PC-9 (cell line): ENCODE measurements around the gene MYCL. TPM values are rescaled to one million over a fixed set of nuclear protein-coding genes. Genes with fewer than 3 reads are reported as not detected.

ENCODE experiments used
- BruUV-seq: library from RNA; stranded (reverse); fragments of 400-500 nt; replicated peaks from 2 replicates; lab custom pipeline; 2021; lab: Mats Ljungman, UMichigan
- CTCF ChIA-PET: fragments of 300-600 bp; sonication (Branson Sonifier 250); formaldehyde crosslinking; loops from one replicate; lab custom pipeline; 2022; ENCODE audit warnings: antibody characterized with exemption; lab: Charles Lee
- POLR2A ChIA-PET: fragments of 300-600 bp; sonication (Branson Sonifier 250); formaldehyde crosslinking; loops from one replicate; lab custom pipeline; 2022; ENCODE audit warnings: antibody characterized with exemption; ENCODE audit not compliant: unreplicated experiment; lab: Charles Lee
- DNase-seq, 2 experiments: peaks; one replicate each; pipeline versions ENCODE4 v3.0.0 to v3.0.0-alpha.2; 2015 to 2022; ENCODE audit warnings: mixed read lengths in 1 of 2
- H2AFZ ChIP-seq: fragments of 200-600 bp; sonication (generic); 2 replicates; pipeline ENCODE4 v1.8.1; 2017; ENCODE audit warnings: antibody characterized with exemption
- H3F3A ChIP-seq: fragments of 200-600 bp; sonication (generic); 2 replicates; pipeline ENCODE4 v1.8.1; 2017; ENCODE audit warnings: antibody characterized with exemption, mild to moderate bottlenecking, low read depth; ENCODE audit not compliant: insufficient read depth
- H3K27ac ChIP-seq: fragments of 200-600 bp; sonication (generic); 2 replicates; pipeline ENCODE4 v1.6.1; 2016; ENCODE audit warnings: mixed run types
- H3K27me3 ChIP-seq: fragments of 200-600 bp; sonication (generic); 2 replicates; pipeline ENCODE4 v1.6.1; 2016; ENCODE audit warnings: low read depth, mixed run types; ENCODE audit not compliant: insufficient read depth
- H3K36me3 ChIP-seq: fragments of 200-600 bp; sonication (generic); 2 replicates; pipeline ENCODE4 v1.6.1; 2016; ENCODE audit warnings: low read depth, mixed run types
- H3K4me1 ChIP-seq: fragments of 200-600 bp; sonication (generic); replicated peaks from 2 replicates; pipeline ENCODE4 v1.6.1; 2016; ENCODE audit warnings: mixed run types; ENCODE audit not compliant: insufficient read depth
- H3K4me2 ChIP-seq: fragments of 200-600 bp; sonication (generic); 2 replicates; pipeline ENCODE4 v1.6.1; 2017; ENCODE audit warnings: mixed run types
- H3K4me3 ChIP-seq: fragments of 200-600 bp; sonication (generic); 2 replicates; pipeline ENCODE4 v1.6.1; 2016; ENCODE audit warnings: mixed run types
- H3K79me2 ChIP-seq: fragments of 200-600 bp; sonication (generic); 2 replicates; pipeline ENCODE4 v1.6.1; 2017; ENCODE audit warnings: low read depth, mixed run types
- H3K9me2 ChIP-seq: fragments of 200-600 bp; sonication (generic); 2 replicates; pipeline ENCODE4 v1.8.1; 2017; ENCODE audit warnings: mild to moderate bottlenecking; ENCODE audit not compliant: insufficient read depth
- H3K9me3 ChIP-seq: fragments of 200-600 bp; sonication (generic); 2 replicates; pipeline ENCODE4 v1.8.1; 2016; ENCODE audit warnings: low read depth; ENCODE audit not compliant: insufficient read depth
- H4K20me1 ChIP-seq: fragments of 200-600 bp; sonication (generic); 2 replicates; pipeline ENCODE4 v1.8.1; 2017; ENCODE audit not compliant: insufficient read depth
- EZH2 ChIP-seq: fragments of 200-600 bp; sonication (generic); IDR thresholded peaks from 2 replicates; pipeline ENCODE4 v1.8.0; 2017; ENCODE audit warnings: antibody characterized with exemption, low read depth
- intact Hi-C: fragments of 100-400 bp; cut with micrococcal nuclease; formaldehyde crosslinking; loops from one replicate; pipeline ENCODE4 v1.10.0; 2022; ENCODE audit not compliant: unreplicated experiment
- total RNA-seq: library from RNA; stranded (reverse); gene quantifications from 2 replicates; pipeline ENCODE4 v1.2.3, GENCODE V29; 2021
- TF ChIP-seq, protein P1 (sequence below): fragments of 200-600 bp; sonication (generic); conservative IDR thresholded peaks from 2 replicates; pipeline ENCODE4 v1.6.1; 2017; ENCODE audit warnings: mixed run types, antibody characterized with exemption, mild to moderate bottlenecking, moderate library complexity

The MYCL gene
- total RNA-seq, 1 experiment from 2014 or later, result 3.8 TPM

- Histone ChIP-seq H2AFZ (no peak overlapping the region), H3K9me3 (no peaks in the 10 kb centered on the region), H3K4me1 (peaks cover 14% of the 10 kb centered on the region), H3K4me2 (no peak overlapping the region), H3K27ac (no peak overlapping the region), H3F3A (peaks cover 8% of the 10 kb centered on the region; the same call in 1 of the 2 replicates), H3K27me3 (no peaks in the 10 kb centered on the region), H4K20me1 (no peaks in the 10 kb centered on the region), H3K9me2 (no peaks in the 10 kb centered on the region), H3K79me2 (no peaks in the 10 kb centered on the region), H3K4me3 (no peak overlapping the region), H3K36me3 (no peaks in the 10 kb centered on the region)
- CTCF ChIA-PET, result interaction anchor here (0.6 to 1.0 kb wide), 3 partner anchors 22 to 89 kb away, joined by 3 read pairs; no protein-coding TSS in a partner anchor
- POLR2A ChIA-PET, result no interaction called here
- intact Hi-C loops, result no loop called here
- BruUV-seq, result no TSS peak
- DNase-seq, result peak; percentile 30 to 76
- no peak for TF ChIP-seq EZH2
- TF ChIP-seq, protein P1, sequence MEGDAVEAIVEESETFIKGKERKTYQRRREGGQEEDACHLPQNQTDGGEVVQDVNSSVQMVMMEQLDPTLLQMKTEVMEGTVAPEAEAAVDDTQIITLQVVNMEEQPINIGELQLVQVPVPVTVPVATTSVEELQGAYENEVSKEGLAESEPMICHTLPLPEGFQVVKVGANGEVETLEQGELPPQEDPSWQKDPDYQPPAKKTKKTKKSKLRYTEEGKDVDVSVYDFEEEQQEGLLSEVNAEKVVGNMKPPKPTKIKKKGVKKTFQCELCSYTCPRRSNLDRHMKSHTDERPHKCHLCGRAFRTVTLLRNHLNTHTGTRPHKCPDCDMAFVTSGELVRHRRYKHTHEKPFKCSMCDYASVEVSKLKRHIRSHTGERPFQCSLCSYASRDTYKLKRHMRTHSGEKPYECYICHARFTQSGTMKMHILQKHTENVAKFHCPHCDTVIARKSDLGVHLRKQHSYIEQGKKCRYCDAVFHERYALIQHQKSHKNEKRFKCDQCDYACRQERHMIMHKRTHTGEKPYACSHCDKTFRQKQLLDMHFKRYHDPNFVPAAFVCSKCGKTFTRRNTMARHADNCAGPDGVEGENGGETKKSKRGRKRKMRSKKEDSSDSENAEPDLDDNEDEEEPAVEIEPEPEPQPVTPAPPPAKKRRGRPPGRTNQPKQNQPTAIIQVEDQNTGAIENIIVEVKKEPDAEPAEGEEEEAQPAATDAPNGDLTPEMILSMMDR, result no peak
These were observed 42.0 kb upstream of the MYCL start for GRCh38 chr1:39943471-39944290.

DNA sequence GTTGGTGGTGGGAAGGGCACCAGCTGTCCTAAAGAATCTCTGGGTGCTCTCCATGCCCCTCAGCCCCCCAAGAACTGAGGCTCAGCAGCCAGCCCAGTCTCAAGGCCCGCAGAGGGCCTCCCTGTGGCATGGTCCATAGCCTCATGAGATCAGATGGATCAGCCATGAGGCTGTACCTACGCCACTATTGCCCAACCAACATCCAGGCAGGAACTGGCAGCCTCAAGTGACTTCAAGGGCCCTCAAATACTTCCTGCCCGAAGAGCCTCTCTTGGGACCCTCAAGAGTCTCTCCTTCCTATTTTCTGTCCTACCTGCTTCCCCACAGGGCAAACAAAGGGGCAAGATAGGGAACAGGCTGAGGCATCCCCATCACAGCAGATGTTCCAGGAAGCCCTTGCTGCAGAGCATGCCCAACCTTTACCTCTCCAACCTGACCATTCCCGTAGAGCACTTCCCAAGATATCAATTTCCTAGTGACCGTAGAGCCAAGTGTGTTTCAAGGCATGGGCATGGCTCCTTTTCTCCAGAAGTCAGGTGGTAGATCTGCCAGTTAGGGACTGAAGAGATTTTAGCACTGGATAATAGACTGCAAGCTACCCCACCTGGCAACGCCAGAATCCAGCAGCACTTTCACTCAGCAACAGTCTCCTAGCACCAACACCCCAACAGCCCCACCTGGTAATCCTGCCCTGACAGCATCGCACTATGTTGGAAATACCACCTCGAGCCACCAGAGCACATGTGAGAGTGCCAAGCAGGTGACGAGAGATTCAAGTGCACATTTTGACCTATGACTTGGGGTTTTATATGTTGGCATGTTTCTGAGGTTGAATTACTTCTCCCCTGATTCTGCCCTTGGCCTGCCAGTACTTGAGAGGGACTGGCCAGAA lies 39.5 kb upstream of the MYCL start:
- Histone ChIP-seq H3K27ac (no peak overlapping the region), H3K4me1 (peaks cover 14% of the 10 kb centered on the region), H3K27me3 (no peaks in the 10 kb centered on the region), H4K20me1 (no peaks in the 10 kb centered on the region), H3K9me3 (no peaks in the 10 kb centered on the region), H3K36me3 (no peaks in the 10 kb centered on the region), H3K4me3 (no peak overlapping the region), H3K4me2 (no peak overlapping the region), H2AFZ (no peak overlapping the region), H3F3A (peaks cover 8% of the 10 kb centered on the region; the same call in 1 of the 2 replicates), H3K9me2 (no peaks in the 10 kb centered on the region), H3K79me2 (no peaks in the 10 kb centered on the region)
- no peak for DNase-seq
- POLR2A ChIA-PET, result no interaction called here
- TF ChIP-seq EZH2, result no peak
- TF ChIP-seq, protein P1, result no peak
- CTCF ChIA-PET, result no interaction called here
- intact Hi-C loops, result no loop called here
- BruUV-seq, result no TSS peak

- no peak overlapping the region for H2AFZ ChIP-seq
These were observed 38.5 kb upstream of the MYCL start for GRCh38 chr1:39940253-39940652.

More at GRCh38 chr1:39940253-39940652, 38.5 kb upstream of the MYCL start:
- no peak overlapping the region for H3K4me2 ChIP-seq
- H3K4me1 ChIP-seq, result peaks cover 14% of the 10 kb centered on the region
- no peaks in the 10 kb centered on the region for H3K36me3 ChIP-seq
- peaks cover 15% of the 10 kb centered on the region; the same call in 1 of the 2 replicates for H3F3A ChIP-seq
- ChIA-PET POLR2A (no interaction called here), CTCF (interaction anchor here (0.6 kb wide), 1 partner anchor 18 kb away, joined by 5 read pairs; no protein-coding TSS in a partner anchor)
- no peaks in the 10 kb centered on the region for H3K79me2 ChIP-seq
- H3K4me3 ChIP-seq, result no peak overlapping the region
- no TSS peak for BruUV-seq
- intact Hi-C loops, result no loop called here
- no peaks in the 10 kb centered on the region for H4K20me1 ChIP-seq
- no peaks in the 10 kb centered on the region for H3K9me3 ChIP-seq
- no peaks in the 10 kb centered on the region for H3K9me2 ChIP-seq
- DNase-seq, result no peak
- TF ChIP-seq, protein P1, result no peak
- no peak for TF ChIP-seq EZH2
- H3K27me3 ChIP-seq, result no peaks in the 10 kb centered on the region
- H3K27ac ChIP-seq, result no peak overlapping the region
